Measurements from ENCODE around the gene ACR. TPM values are rescaled to one million over a fixed set of nuclear protein-coding genes. Genes with fewer than 3 reads are reported as not detected.

Gene ACR
- total and polyA plus RNA-seq, 2 donors from 2014 or later: 1.0 to 1.6 TPM

DNA sequence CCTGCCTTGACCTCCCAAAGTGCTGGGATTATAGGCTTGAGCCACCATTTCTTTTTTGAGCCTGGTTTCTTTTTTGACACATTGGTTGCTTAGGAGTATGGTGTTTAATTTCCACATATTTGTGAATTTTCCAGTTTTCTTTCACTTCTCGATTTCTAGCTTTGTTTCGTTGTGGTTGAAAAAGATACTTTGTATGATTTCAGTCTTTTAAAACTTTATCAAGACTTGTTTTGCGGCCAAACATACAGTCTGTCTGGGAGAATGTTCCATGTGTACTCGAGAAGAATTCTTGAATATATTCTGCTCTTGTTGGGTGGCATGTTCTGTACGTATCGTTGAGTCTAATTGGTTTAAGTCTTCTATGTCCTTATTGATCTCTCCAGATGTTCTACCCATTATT, 44.5 kb upstream of the ACR start:
- DNase-seq (no peak), FAIRE-seq (no peak)
- intact Hi-C loops (cut with DNase I): no loop called here
- no peak overlapping the region for H3K9ac ChIP-seq (ENCODE audit: low read length in 3 of 3)
- no peaks in the 10 kb centered on the region for H3K9me3 ChIP-seq (ENCODE audit: control insufficient read depth in 2 of 3, insufficient read depth in 1 of 3, low read length in 3 of 3)
- peaks cover 0 to 4% (median 0%) of the 10 kb centered on the region in 3 donors for H3K4me1 ChIP-seq (ENCODE audit: control insufficient read depth in 2 of 3, insufficient read depth in 2 of 3, low read depth in 1 of 3, low read length in 3 of 3)
- H3K4me3 ChIP-seq (ENCODE audit: low read length in 3 of 3): no peak overlapping the region
- no peaks in the 10 kb centered on the region for H3K27me3 ChIP-seq (ENCODE audit: control insufficient read depth, insufficient read depth, low read length)
- TF ChIP-seq, protein P1, sequence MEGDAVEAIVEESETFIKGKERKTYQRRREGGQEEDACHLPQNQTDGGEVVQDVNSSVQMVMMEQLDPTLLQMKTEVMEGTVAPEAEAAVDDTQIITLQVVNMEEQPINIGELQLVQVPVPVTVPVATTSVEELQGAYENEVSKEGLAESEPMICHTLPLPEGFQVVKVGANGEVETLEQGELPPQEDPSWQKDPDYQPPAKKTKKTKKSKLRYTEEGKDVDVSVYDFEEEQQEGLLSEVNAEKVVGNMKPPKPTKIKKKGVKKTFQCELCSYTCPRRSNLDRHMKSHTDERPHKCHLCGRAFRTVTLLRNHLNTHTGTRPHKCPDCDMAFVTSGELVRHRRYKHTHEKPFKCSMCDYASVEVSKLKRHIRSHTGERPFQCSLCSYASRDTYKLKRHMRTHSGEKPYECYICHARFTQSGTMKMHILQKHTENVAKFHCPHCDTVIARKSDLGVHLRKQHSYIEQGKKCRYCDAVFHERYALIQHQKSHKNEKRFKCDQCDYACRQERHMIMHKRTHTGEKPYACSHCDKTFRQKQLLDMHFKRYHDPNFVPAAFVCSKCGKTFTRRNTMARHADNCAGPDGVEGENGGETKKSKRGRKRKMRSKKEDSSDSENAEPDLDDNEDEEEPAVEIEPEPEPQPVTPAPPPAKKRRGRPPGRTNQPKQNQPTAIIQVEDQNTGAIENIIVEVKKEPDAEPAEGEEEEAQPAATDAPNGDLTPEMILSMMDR (IDR thresholded peaks at IDR 0.05; ENCODE audit: borderline replicate concordance, extremely low read depth, insufficient read depth): no peak
- no peaks in the 10 kb centered on the region for H3K36me3 ChIP-seq (ENCODE audit: control insufficient read depth in 2 of 3, insufficient read depth in 3 of 3, low read length in 3 of 3)
- H3K27ac ChIP-seq (ENCODE audit: low read depth in 2 of 2, low read length in 2 of 2): no peak overlapping the region

DNA sequence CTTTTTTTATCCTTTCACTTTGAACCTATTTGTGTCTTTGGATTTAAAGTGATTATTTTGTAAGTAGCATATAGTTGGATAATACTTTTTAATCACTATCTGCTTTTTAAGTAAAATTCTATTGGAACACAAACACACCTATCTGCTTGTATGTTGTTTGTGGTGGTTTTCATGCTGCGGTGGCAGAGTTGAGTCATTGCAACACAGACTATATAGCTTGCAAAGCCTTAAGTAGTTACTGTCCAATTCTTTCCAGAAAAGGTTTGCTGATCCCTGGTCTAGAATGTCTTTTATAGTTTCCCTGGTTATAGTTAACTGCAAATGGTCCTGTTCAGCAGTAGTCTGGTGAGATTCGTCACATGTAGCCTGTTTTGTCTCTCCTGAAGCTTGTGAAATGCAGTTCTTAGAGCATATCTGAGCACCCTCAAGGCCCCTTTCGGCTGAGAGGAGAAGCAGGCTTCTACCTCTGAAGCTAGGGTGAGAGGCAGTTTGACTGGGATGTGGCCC, 43.9 kb upstream of the ACR start:
- FAIRE-seq (no peak), DNase-seq (no peak)
- H3K9ac ChIP-seq (ENCODE audit: low read length in 3 of 3): no peak overlapping the region
- H3K4me3 ChIP-seq (ENCODE audit: low read length in 3 of 3): no peak overlapping the region
- intact Hi-C loops (cut with DNase I): no loop called here
- no peaks in the 10 kb centered on the region for H3K9me3 ChIP-seq (ENCODE audit: control insufficient read depth in 2 of 3, insufficient read depth in 1 of 3, low read length in 3 of 3)
- TF ChIP-seq, protein P1 (IDR thresholded peaks at IDR 0.05; ENCODE audit: borderline replicate concordance, extremely low read depth, insufficient read depth): no peak
- H3K4me1 ChIP-seq (ENCODE audit: control insufficient read depth in 2 of 3, insufficient read depth in 2 of 3, low read depth in 1 of 3, low read length in 3 of 3): peaks cover 0 to 8% (median under 1%) of the 10 kb centered on the region in 3 donors
- H3K27me3 ChIP-seq (ENCODE audit: control insufficient read depth, insufficient read depth, low read length): no peaks in the 10 kb centered on the region
- peaks cover 0 to 2% (median 0%) of the 10 kb centered on the region in 3 donors for H3K36me3 ChIP-seq (ENCODE audit: control insufficient read depth in 2 of 3, insufficient read depth in 3 of 3, low read length in 3 of 3)
- H3K27ac ChIP-seq (ENCODE audit: low read depth in 2 of 2, low read length in 2 of 2): no peak overlapping the region

DNA sequence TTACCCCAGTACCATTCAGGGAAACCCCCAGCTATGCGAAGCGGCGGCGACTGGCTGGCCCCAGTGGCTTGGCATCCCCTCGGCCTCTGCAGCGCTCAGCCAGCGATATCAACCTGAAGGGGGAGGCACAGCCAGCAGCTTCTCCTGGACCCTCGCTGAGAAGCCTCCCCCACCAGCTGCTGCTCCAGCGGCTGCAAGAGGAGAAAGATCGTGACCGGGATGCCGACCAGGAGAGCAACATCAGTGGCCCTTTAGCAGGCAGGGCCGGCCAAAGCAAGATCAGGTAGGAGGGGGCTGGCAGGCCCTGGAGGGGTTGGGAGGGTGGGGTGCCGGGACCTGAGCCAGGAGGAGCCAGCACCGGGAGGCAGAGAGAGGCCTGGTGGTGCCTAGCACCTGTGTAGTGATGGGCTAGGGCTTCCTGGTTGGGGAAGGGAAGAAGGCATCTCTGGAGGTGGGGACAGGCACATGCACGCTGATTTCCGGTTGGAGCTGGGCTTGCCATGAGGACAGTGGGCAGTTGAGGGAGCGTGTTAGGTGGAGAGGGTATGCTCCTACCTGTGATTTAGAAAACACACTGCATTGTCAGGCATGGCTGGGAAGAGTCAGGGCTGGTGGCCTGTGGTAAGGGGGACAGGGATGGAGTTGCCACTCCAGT, 43.1 kb upstream of the ACR start:
- Histone ChIP-seq H3K4me3 (ENCODE audit: low read length in 3 of 3) (no peak overlapping the region), H3K27me3 (ENCODE audit: control insufficient read depth, insufficient read depth, low read length) (no peaks in the 10 kb centered on the region), H3K9me3 (ENCODE audit: control insufficient read depth in 2 of 3, insufficient read depth in 1 of 3, low read length in 3 of 3) (no peaks in the 10 kb centered on the region), H3K4me1 (ENCODE audit: control insufficient read depth in 2 of 3, insufficient read depth in 2 of 3, low read depth in 1 of 3, low read length in 3 of 3) (peaks cover 0 to 13% (median 5%) of the 10 kb centered on the region in 3 donors), H3K9ac (ENCODE audit: low read length in 3 of 3) (no peak overlapping the region), H3K36me3 (ENCODE audit: control insufficient read depth in 2 of 3, insufficient read depth in 3 of 3, low read length in 3 of 3) (peaks cover 0 to 2% (median 0%) of the 10 kb centered on the region in 3 donors), H3K27ac (ENCODE audit: low read depth in 2 of 2, low read length in 2 of 2) (no peak overlapping the region)
- FAIRE-seq (no peak), DNase-seq (peak in 2 of 5 donors; percentile 33 to 61)
- intact Hi-C loops (cut with DNase I): no loop called here
- TF ChIP-seq, protein P1 (IDR thresholded peaks at IDR 0.05; ENCODE audit: borderline replicate concordance, extremely low read depth, insufficient read depth): no peak

Measured in kidney (tissue), 14 donors.